Left forelimb (tissue), 1 donor: ENCODE results near the gene THSD7B.

Source experiments
- DNase-seq: peaks from one replicate; pipeline ENCODE4 v3.0.0-alpha.2; 2018; ENCODE audit warnings: low spot score

THSD7B gene

DNA sequence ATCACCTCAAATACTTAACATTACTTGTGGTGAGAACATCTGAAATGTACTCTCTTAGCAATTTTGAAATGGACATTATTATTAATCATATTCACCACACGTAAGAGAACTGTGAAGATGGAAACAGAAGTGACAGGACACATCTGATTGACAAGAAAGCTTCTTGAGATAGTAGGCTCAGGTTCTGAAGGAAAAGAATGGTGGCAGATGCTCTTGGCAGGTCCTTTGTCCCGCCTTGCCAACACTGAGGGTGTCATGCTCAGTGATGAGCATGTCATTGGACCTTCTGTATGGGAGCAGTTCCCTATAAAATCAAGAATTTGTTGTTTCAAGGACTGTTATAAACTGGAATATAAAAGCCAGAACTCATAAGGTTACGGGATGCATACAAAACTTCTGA is 428.1 kb downstream of the THSD7B start:
- no peak for DNase-seq

DNA sequence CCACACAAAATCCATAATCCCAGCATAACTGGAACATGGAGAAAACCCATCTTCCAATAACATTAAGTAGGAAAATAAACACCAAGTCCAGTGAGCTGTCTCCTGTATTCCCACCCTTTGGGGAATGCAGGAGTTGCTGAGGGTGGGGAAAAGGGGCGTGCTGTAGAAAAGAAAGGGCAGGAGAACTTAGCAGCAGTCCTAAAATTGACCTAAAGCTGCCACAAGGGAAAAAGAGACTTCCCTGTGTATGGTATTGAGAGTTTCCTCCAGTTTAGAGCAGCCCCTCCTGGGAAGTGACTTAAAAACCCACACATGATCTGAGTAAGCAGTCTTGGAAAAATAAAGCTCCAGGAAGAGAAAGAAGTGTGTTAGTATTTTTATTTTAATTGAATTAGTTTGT is 428.8 kb downstream of the THSD7B start:
- DNase-seq: no peak

DNA sequence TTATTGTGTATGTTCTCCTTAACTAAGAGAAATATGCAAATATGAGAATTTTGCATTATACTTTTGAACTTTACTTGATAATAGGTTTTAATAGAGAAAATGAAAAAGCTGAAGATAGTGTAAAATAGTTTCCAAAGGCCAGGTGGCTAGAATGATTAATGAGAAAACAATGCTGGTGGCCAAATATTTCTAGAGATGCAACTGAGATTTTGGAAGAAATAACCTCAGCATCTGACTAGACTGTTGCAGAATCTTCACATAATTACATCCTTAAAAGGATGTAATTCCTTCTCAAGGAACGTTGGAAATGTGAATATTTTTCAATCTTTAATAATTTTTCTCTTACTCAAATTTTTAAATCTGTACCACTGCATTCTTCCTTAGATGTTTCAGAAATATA is 434.4 kb downstream of the THSD7B start:
- DNase-seq: no peak

DNA sequence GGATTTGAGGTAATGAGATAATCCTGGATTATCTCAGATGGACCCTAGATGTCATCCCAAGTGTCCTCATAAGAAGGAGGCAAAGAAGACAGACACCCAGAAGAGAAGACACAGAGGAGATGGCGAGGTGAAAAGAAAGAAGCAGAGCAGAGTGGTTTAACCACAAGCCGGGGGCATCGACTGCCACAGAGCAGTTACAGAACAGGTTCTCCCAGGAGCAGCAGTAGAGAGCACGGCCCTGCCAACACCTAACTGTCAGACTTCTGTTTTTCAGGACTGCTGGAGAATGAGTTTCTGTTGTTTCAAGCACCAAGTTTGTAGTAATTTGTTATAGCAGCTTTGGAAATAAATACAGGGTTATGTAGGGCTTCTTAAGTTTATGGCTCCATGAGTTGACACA is 437.0 kb downstream of the THSD7B start:
- DNase-seq: no peak

DNA sequence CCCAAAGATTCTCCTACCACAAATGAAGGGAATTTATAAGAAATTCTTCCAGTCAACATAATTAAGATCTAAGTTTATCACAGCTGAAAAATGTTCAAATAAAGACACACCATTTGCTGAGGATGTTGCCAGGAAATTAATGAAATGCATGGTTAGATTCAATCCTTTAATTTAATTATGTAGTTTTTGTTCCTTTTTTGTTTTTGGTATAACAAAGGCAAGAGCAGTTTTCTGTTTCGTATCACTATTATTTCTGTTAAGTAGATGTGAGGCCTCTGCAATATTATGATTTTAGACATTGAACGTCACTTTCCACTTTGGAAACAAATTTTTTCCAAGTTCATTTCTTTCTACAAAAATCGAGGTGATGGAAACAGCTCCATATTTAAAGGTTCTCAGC is 440.0 kb downstream of the THSD7B start:
- no peak for DNase-seq

DNA sequence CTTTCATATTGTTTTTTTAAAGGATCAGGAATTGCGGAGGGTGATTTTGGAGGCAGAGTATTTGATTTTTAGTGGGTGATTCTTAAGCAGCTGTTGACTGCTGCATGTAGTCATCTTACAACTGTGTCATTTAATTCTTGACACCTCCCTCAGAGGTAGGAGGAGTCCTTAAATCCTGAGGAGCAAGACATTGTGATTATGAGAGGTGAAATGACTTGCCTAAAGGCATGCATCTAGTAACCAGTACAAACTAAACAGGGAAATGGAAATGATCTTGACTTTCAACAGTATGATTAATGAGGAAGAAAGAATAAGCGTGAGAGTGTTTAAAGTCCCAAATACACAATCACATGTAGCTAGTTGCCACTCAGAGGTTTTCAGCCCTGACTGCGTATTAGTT is 440.7 kb downstream of the THSD7B start:
- DNase-seq: no peak

DNA sequence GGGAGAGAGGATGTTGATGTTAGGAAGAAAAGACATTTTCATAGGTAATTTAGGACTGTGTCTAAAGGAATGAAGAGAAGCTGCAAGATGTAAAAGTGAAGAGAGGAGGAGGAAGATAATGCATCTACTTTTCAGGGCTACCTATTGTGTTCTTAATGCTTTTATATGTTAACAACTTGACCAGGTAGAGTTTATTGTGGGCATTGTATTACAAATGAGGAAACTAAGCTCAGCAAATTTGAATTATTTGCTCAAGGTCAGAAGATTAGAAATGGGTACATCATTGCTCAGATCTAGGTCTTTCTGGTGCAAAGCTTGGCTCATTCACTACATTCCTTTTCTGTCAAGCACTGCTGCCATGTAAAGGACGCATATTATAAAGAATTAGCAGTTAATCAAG is 441.7 kb downstream of the THSD7B start:
- no peak for DNase-seq

DNA sequence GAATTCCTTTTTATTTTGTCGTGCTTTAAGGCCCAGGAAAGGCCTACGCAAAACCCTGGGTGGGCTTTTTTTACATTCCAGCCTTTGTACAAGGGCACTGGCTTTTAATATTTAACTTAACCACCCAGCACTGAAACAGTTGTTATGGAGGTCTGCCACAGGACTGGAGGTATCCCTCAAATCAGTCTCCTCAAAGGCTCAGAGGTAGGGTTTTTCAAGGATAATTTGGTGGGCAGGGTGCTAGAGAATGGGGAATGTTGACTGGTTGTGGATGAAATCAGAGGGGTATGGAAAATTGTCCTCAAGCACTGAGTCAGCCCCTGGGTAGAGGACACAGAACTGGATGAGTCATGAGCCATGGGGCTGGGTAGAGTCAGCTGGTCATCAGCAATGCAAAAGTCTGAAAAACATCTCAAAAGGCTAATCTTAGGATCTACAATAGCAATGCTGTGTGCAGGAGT is 443.1 kb downstream of the THSD7B start:
- no peak for DNase-seq

DNA sequence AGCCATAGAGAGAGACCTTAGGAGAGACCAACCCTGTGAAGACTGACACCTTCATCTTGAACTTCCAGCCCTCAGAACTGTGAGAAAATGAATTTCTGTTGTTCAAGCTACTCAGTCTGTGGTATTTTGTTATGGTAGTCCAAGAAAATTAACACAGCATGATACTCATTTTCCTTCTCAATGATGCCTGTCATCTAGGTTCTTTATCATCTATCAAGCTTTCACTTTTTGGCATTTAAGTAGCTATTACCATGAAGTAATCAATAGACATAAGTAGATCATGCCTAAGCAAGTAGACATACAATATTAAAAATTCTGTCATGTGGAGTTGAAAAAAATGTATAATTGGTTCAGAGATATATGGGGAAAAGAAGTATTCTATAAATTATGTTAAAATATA is 444.7 kb downstream of the THSD7B start:
- no peak for DNase-seq

DNA sequence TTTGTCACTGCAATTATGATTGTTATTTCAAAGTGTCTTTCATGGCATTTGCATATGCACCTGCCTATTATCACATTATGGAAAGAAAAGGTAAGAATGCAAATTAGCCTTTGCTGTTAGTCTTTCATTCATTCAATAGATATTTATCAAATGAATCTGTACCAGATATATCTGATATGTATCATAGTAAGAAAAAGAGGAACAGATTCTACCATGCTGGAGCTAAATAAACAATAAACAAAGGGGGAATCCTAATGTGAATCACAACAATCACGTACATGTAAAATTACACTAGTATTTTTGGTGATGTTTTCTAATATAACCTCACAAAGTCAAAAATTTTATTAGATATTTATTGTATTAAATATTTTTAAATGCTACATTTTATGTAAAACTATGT is 446.4 kb downstream of the THSD7B start:
- DNase-seq: no peak

DNA sequence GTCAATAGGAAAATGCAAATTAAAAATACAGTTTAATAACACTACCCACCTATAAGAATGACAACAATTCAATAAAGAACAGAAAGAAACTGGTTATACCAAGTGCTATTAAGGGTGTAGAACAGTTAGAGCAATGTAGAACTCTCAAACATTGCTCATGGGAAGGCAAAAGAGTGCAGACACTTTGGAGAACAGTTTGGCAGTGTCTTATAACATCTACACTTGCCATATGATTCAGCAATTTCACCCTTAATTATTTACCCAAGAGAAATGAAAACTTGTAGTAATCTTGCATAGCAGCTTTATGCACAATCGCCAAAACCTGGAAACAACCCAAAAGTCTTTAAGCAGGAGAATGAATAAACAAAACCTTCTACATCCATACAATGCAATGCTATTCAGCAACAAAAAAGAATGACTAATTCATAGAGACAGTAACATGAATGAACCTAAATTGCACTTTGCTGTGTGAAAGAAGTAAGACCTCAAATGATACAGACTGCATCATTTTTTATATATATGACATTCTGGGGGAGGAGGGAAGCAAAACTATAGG is 455.2 kb downstream of the THSD7B start:
- DNase-seq: no peak

DNA sequence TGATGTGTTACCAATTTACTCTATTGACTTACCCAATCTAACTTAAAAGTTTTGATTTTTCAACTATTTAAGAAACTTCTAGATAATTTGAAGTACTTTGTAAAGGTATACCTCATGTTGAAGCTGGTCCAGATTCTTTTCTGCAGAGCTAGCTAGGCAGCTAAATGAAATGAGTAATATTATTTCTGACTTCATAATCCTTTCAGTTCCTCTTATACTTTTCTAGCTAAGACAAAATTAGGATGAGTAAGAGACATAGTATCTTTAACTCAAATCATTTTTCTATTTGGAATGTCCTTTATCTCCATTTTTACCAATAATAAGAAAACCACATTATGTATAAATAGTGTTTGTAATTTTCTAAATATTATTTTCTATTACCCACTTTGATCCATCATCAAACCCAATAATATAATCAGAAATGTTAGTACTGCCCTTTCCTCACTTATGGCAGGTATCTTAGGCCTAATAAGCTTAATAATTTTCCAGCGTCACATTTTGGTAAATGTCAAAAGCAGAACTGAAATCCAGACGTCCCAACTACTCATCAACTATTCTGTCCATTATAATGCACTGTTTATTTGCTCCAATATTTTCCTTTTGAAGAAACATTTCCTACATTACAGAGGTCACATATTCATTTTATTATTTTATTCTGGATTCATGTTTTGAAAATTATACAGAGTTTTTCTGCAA is 456.6 kb downstream of the THSD7B start:
- DNase-seq: no peak

DNA sequence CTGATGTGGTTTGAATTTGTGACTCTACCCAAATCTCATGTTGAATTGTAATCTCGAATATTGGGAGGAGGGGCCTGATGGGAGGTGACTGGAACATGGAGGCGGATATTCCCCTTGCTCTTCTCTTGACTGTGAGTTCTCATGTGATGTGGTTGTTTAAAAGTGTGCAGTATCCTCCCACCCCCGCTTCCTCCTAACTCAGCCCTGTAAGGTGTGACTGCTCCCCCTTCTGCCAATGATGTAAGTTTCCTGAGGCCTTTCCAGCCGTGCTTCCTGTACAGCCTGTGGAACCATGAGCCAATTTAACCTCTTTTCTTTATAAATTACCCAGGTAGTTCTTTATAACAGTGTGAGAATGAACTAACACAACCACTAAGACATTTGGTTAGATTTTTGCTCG is 458.4 kb downstream of the THSD7B start:
- no peak for DNase-seq

DNA sequence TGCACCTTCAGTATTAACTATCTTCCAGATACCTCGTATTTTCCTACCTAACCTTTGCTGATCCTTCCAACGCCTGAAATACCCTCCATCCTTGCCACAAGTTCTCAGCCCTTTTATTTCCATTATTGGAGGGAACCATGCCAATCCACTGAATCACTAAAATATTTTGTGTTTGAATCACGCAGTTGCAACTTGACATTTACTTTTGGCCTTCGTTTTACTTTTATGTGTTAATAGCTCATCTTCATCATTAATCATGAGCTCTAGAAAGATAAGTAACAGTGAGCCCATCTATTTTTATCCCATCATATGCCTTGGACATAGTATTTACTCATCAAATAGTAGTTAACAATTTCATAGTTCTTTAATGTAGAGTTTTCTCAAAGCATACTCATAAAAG is 463.2 kb downstream of the THSD7B start:
- DNase-seq: no peak

DNA sequence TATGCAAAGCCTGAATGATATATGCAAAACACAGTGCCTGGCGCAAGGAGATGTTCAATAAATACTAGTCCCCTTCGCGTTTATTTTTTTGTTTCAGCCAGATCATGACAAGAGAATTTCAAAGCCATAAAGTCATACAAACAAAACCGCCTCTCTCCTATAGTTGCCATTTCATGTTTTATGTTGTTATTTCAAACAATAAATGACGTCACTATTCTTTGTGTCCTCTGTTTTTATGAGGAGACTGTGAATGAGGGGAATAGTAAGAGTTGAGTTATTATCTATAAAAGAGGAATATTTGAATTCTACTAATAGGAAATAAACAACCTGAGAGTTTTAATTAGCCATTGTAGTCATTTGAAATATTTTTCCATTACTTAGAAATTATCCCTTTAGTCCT is 464.5 kb downstream of the THSD7B start:
- no peak for DNase-seq

DNA sequence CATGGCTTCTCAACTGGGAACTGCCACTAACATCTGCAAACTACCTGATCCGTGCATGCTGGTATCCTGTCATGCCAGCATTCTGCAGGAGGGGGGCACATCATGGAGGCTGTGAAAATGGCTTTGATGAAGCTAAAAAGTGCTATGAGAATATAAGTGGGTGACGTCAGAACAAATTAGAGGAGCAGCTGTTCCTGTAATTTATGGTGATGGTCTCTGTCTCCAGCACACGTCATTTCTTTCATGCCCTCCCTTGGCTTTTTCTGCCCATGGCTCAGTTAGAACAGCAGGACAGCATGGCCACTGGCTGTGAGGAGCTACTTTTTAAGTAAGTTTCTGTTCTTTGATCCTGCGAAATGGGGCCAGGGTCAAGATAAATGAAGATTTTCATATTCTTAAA is 466.3 kb downstream of the THSD7B start:
- DNase-seq: no peak

DNA sequence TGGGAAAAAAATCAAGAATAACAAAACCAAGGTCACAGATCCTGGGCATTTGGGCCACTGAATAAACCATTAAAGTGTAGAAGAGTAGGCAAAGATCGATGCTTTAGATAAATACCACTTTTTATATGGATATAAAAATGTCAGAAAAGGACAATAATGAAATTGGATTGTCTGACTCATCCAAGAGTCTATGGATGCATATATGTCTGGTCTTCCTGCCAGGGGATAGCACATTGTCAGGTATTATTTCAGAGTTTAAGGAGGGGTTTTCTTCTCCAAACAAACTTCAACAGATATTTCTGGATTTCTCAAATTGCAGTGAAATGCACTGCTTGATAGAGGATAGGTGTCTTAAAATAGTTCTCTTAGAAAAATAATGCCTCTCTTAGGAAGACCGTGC is 466.7 kb downstream of the THSD7B start:
- no peak for DNase-seq

DNA sequence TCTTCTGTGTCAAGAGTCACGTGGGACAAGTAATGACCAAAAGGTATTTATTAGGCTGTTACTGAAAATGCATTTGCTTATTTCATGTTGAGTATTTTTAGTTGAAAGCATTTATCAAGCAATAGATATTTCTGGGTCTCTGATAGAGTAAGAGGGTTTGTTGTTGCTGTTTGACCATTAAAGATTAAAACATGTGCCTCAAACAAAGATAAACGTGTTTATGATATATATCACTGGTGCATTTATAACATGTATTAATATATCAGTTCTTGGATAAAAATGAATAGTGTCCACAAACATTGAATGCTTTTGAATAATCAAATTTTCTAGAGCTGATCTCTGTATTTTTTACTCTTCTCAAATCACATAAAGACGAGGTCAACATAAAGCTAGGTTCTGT is 467.7 kb downstream of the THSD7B start:
- DNase-seq: no peak

DNA sequence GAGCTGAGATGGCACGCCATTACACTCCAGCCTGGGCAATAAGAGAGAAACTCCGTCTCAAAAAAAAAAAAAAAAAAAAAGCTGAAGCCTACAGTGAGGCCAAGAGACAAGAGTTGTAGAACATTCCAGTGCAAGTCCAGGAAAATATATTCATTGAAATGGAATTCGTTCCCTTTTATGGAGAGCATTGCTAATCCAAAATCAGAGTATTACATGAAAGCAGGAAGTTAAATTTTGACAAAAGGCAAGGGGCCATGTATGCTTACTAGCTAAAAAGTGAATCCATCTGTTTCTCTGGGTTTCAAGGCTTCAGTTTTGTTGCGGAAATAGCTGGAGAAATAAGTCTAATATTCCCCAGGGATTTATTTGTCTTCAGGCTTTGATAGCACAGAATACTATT is 471.7 kb downstream of the THSD7B start:
- DNase-seq: no peak

DNA sequence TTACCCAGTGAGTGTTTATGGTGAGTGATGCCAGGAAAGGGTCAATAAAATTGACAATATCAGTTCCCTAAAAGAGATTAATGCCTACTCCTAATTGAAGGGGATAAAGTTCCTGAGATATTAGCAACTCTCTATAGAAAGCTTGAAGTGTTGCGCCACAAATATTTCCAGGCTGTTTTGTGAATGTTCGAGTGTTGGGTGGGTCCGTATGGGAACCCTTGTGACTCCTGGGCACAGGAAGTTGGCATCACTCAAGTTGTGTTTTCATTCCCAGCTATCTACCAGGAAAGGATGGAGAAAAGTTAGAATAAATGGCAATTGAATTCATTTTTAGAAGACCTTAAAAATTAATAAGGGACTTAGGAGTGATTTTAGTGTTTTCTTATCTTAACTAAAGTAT is 472.7 kb downstream of the THSD7B start:
- DNase-seq: no peak

DNA sequence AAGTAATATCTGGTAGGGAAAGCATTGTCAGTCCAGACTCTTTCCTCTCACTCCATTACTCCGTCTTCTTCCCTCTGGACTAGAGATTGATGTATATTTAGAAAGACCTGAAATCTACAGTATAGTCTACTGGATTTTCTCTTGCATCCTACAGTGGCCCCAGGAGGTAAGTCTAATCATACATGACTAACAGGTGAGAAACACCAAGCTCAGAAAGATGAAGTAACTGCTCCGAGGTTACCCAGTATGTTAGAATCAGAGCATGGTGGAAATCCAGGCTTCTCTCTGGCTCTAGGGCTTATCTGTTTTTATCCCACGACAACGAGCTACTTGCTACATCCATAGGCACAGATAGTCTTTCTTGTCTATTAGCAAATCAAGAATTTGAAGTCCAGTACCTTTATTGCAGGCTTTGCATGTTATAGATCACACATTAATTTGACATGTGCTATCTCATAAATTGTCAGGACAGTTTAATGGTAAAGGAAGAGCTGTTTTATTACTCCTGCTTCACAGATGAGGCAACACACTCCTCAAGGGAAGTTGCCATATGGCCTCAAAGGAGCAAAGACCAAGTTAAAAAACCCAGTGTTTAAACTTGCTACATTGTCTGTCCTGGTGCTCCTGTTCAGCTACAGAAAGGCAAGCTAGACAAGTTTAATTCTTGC is 484.3 kb downstream of the THSD7B start:
- no peak for DNase-seq

DNA sequence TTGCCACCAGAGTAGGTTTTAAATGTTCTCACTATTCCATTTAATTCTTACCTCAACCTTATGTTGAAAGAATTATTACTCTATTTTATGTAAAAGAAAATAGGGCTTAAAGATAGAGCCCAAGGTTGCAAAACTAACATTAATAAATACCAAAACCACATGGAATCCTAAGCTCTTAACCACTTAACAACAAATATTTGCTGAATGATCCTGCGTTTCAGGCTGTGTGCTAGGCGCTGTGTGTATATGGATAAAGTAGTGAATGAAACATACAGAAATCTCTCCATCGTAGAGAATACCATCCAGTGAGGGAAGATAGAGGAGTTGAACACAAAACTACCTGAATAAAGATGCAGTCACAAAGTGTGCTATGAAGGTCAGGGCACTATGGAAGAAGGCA is 485.1 kb downstream of the THSD7B start:
- no peak for DNase-seq

DNA sequence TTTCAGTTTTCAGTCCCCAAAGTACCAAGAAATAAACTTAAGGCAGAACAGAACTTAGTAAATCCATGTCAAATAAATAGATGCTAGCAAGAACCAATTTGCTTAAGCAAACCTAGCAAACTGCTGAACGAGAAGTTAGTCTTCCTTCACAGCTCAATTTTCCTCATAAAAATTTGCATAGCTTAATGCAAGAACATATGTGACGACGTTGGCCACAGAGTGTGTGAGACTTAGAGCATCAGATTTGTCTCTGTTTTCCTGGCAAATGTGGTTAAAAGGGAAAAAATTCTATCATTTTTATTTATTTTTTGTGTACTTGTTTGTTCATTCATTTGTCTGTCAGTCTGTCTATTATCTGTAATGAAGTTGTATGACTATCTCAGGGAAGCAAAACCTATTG is 485.7 kb downstream of the THSD7B start:
- no peak for DNase-seq

DNA sequence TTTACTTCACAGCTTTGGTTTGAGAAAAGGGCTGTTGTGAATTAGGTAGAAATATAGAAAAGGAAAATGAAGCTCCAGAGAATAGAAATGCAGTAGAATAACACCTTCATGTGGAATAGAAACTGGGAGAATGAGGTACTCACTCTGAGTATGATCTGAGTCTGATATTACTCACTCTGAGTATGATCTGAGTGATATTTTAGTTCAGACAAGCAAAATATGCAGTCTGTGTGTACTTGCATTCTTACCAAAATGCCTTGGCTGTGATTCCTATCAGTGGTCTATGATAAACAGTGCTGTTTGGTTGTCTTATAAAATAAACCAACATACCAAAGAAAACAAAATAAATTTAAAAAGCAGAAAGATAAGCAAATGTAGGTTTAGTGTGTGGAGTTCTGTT is 487.6 kb downstream of the THSD7B start:
- DNase-seq: no peak
